Measurements from ENCODE around the gene TRAPPC6A.

DNA sequence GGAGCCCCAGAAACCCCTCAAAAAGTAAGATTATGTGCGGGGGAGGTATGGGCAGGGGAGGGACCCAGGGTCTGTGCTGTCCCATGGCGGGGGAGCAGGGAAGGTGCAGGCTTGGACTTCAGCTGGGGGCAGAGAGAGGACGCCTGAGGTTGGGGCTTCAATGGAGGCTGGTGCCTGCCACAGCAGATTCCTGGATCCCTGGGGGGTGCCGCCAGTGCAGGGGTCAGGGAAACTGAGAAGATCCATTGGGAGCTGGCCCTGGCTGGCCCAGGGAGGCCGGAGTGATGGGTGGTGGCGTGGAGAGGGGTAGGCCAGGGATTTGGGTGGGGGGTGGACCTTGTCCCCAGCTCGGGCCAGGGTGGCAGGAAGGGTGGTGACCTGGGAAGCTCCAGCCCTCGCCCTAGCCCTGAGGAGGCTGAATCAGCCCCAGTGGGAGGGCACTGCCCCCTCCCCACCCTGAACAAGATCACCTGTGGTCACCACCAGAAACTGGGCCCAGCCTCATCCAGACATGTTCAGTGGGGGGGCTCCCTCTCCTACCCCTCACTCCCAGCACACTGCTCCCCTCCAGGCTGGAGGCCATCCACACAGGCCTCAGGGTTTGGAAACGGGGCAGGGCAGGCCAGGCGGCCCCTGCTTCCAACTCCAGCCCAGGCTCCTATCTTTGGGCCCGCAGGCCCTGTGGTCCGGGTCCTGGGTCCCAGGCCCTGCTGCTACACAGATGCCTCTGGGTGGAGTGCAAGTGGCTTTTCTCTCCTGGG, 18.6 kb downstream of the TRAPPC6A start:
- TF ChIP-seq EZH2phosphoT487 (IDR thresholded peaks at IDR 0.05; ENCODE audit: insufficient read depth, low read depth) (no peak), EZH2 (IDR thresholded peaks at IDR 0.05; ENCODE audit: insufficient read depth, poor library complexity, severe bottlenecking) (no peak)
